ENCODE results near the gene GRIN2C.

DNA sequence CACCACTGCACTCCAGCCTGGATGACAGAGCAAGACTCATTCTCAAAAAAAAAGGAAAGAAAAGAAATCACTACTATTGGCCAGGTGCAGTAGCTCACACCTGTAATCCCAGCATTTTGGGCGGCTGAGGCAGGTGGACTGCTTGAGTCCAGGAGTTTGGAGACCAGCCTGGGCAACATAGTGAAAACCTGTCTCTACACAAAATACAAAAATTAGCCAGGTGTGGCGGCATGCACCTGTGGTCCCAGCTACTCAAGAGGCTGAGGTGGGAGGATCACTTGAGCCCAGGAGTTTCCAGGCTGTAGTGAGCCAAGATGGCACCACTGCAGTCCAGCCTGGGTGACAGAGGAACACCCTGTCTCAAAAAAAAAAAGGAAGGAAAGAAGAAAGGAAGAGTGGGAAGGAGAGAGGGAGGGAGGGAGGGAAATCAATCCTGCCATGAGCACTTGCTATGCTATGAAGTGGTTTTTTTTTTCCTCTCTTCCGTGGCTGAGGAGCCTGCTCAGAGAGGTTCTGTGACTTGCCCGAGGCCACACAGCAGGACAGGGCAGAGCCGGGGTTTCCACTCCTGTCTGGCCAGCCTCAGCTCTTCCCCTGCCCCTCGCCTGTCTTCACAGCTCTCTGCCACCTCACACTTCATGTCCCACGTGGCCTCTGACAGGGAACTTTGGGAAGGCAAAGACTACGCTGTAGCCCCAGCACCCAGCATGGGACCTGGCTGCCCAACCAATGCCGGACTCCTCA, 10.9 kb downstream of the GRIN2C start:
- TF ChIP-seq, protein P1, sequence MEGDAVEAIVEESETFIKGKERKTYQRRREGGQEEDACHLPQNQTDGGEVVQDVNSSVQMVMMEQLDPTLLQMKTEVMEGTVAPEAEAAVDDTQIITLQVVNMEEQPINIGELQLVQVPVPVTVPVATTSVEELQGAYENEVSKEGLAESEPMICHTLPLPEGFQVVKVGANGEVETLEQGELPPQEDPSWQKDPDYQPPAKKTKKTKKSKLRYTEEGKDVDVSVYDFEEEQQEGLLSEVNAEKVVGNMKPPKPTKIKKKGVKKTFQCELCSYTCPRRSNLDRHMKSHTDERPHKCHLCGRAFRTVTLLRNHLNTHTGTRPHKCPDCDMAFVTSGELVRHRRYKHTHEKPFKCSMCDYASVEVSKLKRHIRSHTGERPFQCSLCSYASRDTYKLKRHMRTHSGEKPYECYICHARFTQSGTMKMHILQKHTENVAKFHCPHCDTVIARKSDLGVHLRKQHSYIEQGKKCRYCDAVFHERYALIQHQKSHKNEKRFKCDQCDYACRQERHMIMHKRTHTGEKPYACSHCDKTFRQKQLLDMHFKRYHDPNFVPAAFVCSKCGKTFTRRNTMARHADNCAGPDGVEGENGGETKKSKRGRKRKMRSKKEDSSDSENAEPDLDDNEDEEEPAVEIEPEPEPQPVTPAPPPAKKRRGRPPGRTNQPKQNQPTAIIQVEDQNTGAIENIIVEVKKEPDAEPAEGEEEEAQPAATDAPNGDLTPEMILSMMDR (IDR thresholded peaks at IDR 0.05): no peak
- TF ChIP-seq POLR2AphosphoS5 (IDR thresholded peaks at IDR 0.05) (no peak), POLR2A (IDR thresholded peaks at IDR 0.05) (no peak), EP300 (IDR thresholded peaks at IDR 0.05) (no peak)

Data from gastroesophageal sphincter (tissue), 3 donors.